Right lobe of liver (tissue), 4 donors: Measurements from ENCODE around the gene CAT.

Experiments
- POLR2A ChIP-seq: fragments of 450-650 bp; IDR thresholded peaks from one replicate; pipeline ENCODE4 v1.6.1; 2017; ENCODE audit warnings: antibody characterized with exemption, mild to moderate bottlenecking
- TF ChIP-seq, protein P1 (sequence below), 4 donors: fragments of 200-600 bp in 3 of 4; fragments of 450-650 bp in 1 of 4; IDR thresholded peaks; one replicate each; pipeline versions ENCODE4 v1.5.1 to v1.8.0; 2016 to 2022; ENCODE audit warnings: antibody characterized with exemption in 4 of 4, mild to moderate bottlenecking in 2 of 4
- donor health status: DM: no; HTN: no; CAD: no.
- donor health status: DM: no; HTN: no; CAD: no.
- donor health status: DM: no; HTN: yes; CAD: no.

- no peak for TF ChIP-seq POLR2A
- TF ChIP-seq, protein P1, sequence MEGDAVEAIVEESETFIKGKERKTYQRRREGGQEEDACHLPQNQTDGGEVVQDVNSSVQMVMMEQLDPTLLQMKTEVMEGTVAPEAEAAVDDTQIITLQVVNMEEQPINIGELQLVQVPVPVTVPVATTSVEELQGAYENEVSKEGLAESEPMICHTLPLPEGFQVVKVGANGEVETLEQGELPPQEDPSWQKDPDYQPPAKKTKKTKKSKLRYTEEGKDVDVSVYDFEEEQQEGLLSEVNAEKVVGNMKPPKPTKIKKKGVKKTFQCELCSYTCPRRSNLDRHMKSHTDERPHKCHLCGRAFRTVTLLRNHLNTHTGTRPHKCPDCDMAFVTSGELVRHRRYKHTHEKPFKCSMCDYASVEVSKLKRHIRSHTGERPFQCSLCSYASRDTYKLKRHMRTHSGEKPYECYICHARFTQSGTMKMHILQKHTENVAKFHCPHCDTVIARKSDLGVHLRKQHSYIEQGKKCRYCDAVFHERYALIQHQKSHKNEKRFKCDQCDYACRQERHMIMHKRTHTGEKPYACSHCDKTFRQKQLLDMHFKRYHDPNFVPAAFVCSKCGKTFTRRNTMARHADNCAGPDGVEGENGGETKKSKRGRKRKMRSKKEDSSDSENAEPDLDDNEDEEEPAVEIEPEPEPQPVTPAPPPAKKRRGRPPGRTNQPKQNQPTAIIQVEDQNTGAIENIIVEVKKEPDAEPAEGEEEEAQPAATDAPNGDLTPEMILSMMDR (IDR thresholded peaks at IDR 0.05): no peak
Measured at GRCh38 chr11:34495724-34496377, 57.1 kb downstream of the CAT start.
